ENCODE data around the gene SPNS2. TPM values are rescaled to one million over a fixed set of nuclear protein-coding genes. Genes with fewer than 3 reads are reported as not detected.

SPNS2 gene, protein sequence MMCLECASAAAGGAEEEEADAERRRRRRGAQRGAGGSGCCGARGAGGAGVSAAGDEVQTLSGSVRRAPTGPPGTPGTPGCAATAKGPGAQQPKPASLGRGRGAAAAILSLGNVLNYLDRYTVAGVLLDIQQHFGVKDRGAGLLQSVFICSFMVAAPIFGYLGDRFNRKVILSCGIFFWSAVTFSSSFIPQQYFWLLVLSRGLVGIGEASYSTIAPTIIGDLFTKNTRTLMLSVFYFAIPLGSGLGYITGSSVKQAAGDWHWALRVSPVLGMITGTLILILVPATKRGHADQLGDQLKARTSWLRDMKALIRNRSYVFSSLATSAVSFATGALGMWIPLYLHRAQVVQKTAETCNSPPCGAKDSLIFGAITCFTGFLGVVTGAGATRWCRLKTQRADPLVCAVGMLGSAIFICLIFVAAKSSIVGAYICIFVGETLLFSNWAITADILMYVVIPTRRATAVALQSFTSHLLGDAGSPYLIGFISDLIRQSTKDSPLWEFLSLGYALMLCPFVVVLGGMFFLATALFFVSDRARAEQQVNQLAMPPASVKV
- total RNA-seq, result 10 to 100 TPM in 4 of 8 experiments, 1 to 10 TPM in 4; 2.2 to 25.6 (median 11.6) TPM

GRCh38 chr17:4498461-4499397 is at the start of gene SPNS2:
Gene SPNS2, plus strand, starts transcription at chr17:4498881. Its CDS starts 167 bp downstream, at chr17:4499048.
- 0% methylated on average over 4 of the region's 117 CpGs; no CpG with 5 or more reads in 9 of the 10 experiments for WGBS, 10 experiments
- Histone ChIP-seq H3K4me1 (replicated peaks in 1 of 2) (peaks cover 18 to 28% of the 10 kb centered on the region in 2 donors), H3K4me3 (peak within 1 kb of the TSS; percentile 46 to 62 (median 53)), H3K27ac (peak within 1 kb of the TSS; percentile 72 to 86)
- in situ Hi-C loops (cut with MboI; ENCODE audit: low pct_unique_long_range_greater_than_20kb in 2 of 9, low sequenced_read_pairs in 9 of 9, unreplicated experiment in 9 of 9), result no loop called here
- ATAC-seq (replicated peaks in 6 of 8), result peak; percentile 82 to 95 (median 84)

- Histone ChIP-seq H3K4me1 (replicated peaks in 1 of 2) (no peaks in the 10 kb centered on the region), H3K27ac (no peak overlapping the region), H3K4me3 (no peak overlapping the region)
- WGBS, 10 experiments, result 22 to 90% (median 83%) methylated on average over 1 to 11 of the region's 11 CpGs; no CpG with 5 or more reads in 6 of the 10 experiments
- peak in 2 of 8 experiments; percentile 22 to 54 for ATAC-seq (replicated peaks in 6 of 8)
- in situ Hi-C loops (cut with MboI; ENCODE audit: low pct_unique_long_range_greater_than_20kb in 2 of 9, low sequenced_read_pairs in 9 of 9, unreplicated experiment in 9 of 9), result no loop called here
These were observed 48.9 kb upstream of the SPNS2 start for GRCh38 chr17:4449736-4450135.

- no peak overlapping the region for H3K27ac ChIP-seq
- 33 to 92% (median 75%) methylated on average over 1 to 12 of the region's 14 CpGs; no CpG with 5 or more reads in 3 of the 10 experiments for WGBS, 10 experiments
- no peak for ATAC-seq (replicated peaks in 6 of 8)
- H3K4me3 ChIP-seq, result no peak overlapping the region
- in situ Hi-C loops (cut with MboI; ENCODE audit: low pct_unique_long_range_greater_than_20kb in 2 of 9, low sequenced_read_pairs in 9 of 9, unreplicated experiment in 9 of 9), result no loop called here
- H3K4me1 ChIP-seq (replicated peaks in 1 of 2), result no peaks in the 10 kb centered on the region
These were observed 47.9 kb upstream of the SPNS2 start for GRCh38 chr17:4450710-4451316.

- 60 to 100% (median 90%) methylated on average over 1 to 6 of the region's 9 CpGs; no CpG with 5 or more reads in 2 of the 10 experiments for WGBS, 10 experiments
- Histone ChIP-seq H3K4me1 (replicated peaks in 1 of 2) (no peaks in the 10 kb centered on the region), H3K27ac (no peak overlapping the region), H3K4me3 (no peak overlapping the region)
- in situ Hi-C loops (cut with MboI; ENCODE audit: low pct_unique_long_range_greater_than_20kb in 2 of 9, low sequenced_read_pairs in 9 of 9, unreplicated experiment in 9 of 9), result no loop called here
- no peak for ATAC-seq (replicated peaks in 6 of 8)
These were observed 44.7 kb upstream of the SPNS2 start for GRCh38 chr17:4453812-4454591.

DNA sequence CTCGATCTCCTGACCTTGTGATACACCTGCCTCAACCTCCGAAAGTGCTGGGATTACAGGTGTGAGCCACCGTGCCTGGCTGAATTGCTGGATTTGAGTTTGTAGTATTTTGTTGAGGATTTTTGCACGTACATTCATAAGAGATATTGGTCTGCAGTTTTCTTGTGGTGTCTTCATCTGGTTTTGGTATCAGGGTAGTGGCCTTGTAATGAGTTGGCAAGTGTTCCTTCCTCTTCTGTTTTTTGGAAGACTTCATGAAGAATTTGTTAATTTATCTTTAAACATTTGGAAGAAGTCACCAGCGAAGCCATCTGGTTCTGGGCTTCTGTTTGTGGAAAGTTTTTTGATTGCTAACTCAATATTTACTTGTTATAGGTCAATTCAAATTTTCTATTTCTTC is 38.0 kb upstream of the SPNS2 start:
- WGBS, 10 experiments, result 33 to 92% (median 54%) methylated on average over 1 to 5 of the region's 5 CpGs
- ATAC-seq (replicated peaks in 6 of 8), result no peak
- Histone ChIP-seq H3K4me3 (no peak overlapping the region), H3K27ac (no peak overlapping the region), H3K4me1 (replicated peaks in 1 of 2) (no peaks in the 10 kb centered on the region)
- in situ Hi-C loops (cut with MboI; ENCODE audit: low pct_unique_long_range_greater_than_20kb in 2 of 9, low sequenced_read_pairs in 9 of 9, unreplicated experiment in 9 of 9), result no loop called here

DNA sequence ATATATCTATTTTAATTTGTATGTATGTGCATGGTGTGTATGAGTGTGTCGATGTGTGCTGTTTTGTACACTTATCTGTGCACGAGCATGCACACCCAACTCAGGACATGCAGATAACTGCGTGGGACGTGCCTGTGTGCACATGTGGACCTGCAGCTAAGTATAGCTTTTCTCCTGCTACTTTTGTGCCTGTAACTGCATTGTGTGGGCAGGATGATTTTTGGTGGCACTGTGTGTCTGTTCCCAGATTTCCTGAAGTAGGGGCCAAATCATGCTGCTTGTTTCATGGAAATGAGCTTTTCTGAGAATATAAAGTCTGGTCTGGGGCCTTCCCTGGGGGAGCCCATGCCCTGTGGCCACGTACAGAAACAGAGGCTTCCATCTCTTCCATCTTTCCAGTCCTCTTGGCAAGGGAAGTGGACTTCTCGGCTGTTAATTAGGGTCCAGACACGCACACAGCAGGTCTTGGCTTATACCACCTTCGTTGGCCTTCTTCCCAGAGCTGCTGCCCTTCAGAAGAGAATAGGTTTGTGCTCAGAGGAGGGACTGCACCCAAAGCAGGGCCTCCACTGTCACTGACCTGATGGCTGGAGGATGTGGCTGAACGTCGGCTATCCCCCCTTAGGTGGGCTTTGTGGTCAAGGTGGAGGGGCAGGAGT is 34.7 kb upstream of the SPNS2 start:
- Histone ChIP-seq H3K27ac (no peak overlapping the region), H3K4me3 (no peak overlapping the region), H3K4me1 (replicated peaks in 1 of 2) (peaks cover 6 to 10% of the 10 kb centered on the region in 2 donors)
- in situ Hi-C loops (cut with MboI; ENCODE audit: low pct_unique_long_range_greater_than_20kb in 2 of 9, low sequenced_read_pairs in 9 of 9, unreplicated experiment in 9 of 9), result no loop called here
- 38 to 90% (median 56%) methylated on average over 2 to 9 of the region's 10 CpGs; no CpG with 5 or more reads in 3 of the 10 experiments for WGBS, 10 experiments
- ATAC-seq (replicated peaks in 6 of 8), result no peak

DNA sequence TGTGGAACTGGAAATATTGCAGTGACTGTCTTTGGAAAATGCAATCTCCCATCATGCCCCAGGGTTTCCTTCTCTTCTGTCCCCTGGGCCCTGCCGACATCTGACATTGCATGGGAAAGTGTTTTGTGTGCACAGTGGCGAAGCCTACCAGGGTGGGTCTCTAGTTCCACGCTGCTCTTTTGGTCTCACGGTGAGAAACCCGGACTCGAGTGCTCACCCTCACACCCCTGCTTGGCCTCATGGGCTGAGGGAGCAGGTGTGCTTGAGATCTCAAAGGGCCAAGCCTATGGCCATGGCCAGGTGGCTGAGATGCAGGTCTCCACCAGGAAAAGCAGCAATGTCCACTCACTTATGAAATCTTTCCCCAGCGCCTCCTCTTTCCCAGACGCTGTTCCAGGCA is 32.9 kb upstream of the SPNS2 start:
- Histone ChIP-seq H3K4me1 (replicated peaks in 1 of 2) (peaks cover 6 to 10% of the 10 kb centered on the region in 2 donors), H3K4me3 (no peak overlapping the region), H3K27ac (no peak overlapping the region)
- ATAC-seq (replicated peaks in 6 of 8), result no peak
- in situ Hi-C loops (cut with MboI; ENCODE audit: low pct_unique_long_range_greater_than_20kb in 2 of 9, low sequenced_read_pairs in 9 of 9, unreplicated experiment in 9 of 9), result no loop called here
- 58 to 100% (median 80%) methylated on average over 1 to 5 of the region's 8 CpGs; no CpG with 5 or more reads in 4 of the 10 experiments for WGBS, 10 experiments

- 45 to 100% (median 82%) methylated on average over 1 to 6 of the region's 7 CpGs; no CpG with 5 or more reads in 4 of the 10 experiments for WGBS, 10 experiments
- Histone ChIP-seq H3K27ac (no peak overlapping the region), H3K4me1 (replicated peaks in 1 of 2) (peaks cover 6 to 10% of the 10 kb centered on the region in 2 donors), H3K4me3 (no peak overlapping the region)
- in situ Hi-C loops (cut with MboI; ENCODE audit: low pct_unique_long_range_greater_than_20kb in 2 of 9, low sequenced_read_pairs in 9 of 9, unreplicated experiment in 9 of 9), result no loop called here
- peak in 5 of 8 experiments; percentile 21 to 70 (median 56) for ATAC-seq (replicated peaks in 6 of 8)
These were observed 31.4 kb upstream of the SPNS2 start for GRCh38 chr17:4467287-4467686.

DNA sequence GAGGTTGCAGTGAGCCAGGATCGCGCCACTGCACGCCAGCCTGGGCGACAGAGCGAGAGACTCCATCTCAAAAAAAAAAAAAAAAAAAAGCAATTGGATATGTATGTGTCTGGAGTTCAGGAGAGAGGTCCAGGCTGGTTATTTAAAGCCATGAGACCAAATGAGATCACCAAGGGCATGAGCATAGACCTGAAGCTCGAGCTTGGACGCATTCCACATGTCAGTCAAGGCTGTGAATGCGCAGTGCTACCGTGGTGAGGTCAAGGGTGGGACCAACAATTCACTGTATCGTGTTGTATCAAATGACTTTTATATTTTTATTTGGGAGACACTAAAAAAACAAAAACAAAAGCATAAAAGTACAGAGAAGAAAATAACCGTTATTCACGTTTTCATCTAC is 29.1 kb upstream of the SPNS2 start:
- Histone ChIP-seq H3K4me1 (replicated peaks in 1 of 2) (peaks cover 6 to 10% of the 10 kb centered on the region in 2 donors), H3K4me3 (no peak overlapping the region), H3K27ac (no peak overlapping the region)
- in situ Hi-C loops (cut with MboI; ENCODE audit: low pct_unique_long_range_greater_than_20kb in 2 of 9, low sequenced_read_pairs in 9 of 9, unreplicated experiment in 9 of 9), result no loop called here
- ATAC-seq (replicated peaks in 6 of 8), result peak in 3 of 8 experiments; percentile 52 to 76 (median 74)
- WGBS, 10 experiments, result 50 to 100% (median 64%) methylated on average over 1 to 11 of the region's 12 CpGs

DNA sequence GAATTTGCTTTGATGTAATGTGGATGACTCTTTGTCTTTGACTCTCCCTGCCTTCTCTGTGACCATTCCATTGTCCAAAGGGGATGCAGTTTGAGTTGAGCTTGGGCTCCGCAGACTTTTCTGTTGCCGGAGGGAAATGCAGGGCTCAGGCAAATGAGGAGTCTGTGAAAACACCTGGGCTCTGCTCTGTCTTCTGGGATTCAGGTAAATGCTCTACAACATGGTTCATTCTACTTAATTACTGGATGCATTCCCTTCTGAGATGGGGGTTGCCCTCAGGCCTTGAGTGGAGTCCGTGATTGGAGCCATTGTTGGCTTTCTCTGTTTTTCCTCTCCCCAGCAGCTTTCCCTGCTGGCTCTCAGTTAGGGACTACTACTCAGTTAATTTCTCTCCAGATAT is 26.4 kb upstream of the SPNS2 start:
- Histone ChIP-seq H3K4me3 (no peak overlapping the region), H3K27ac (no peak overlapping the region), H3K4me1 (replicated peaks in 1 of 2) (peaks cover 4 to 14% of the 10 kb centered on the region in 2 donors)
- ATAC-seq (replicated peaks in 6 of 8), result no peak
- in situ Hi-C loops (cut with MboI; ENCODE audit: low pct_unique_long_range_greater_than_20kb in 2 of 9, low sequenced_read_pairs in 9 of 9, unreplicated experiment in 9 of 9), result no loop called here
- 0 to 90% (median 64%) methylated on average over 1 to 3 of the region's 3 CpGs; no CpG with 5 or more reads in 2 of the 10 experiments for WGBS, 10 experiments

DNA sequence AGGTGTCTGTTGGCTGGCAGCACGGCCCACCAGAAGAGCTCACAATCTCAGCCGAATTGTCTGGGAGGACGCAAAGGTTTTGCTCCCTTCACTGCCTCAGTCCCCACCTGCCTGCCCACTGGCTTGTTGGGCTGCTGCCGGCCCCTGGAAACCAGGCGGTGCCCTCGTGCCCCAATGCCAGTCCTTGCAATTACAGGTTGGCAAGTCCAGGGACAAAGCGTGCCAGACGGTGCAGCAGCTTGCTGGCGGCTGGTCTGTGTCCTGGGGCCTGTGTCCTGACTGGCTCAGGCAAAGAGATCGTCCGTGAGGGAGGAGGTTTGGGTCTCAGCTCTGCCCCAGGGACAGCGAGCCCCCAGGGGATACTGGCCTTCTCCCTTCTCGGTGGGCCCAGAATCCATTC is 24.6 kb upstream of the SPNS2 start:
- ATAC-seq (replicated peaks in 6 of 8), result no peak
- in situ Hi-C loops (cut with MboI; ENCODE audit: low pct_unique_long_range_greater_than_20kb in 2 of 9, low sequenced_read_pairs in 9 of 9, unreplicated experiment in 9 of 9), result no loop called here
- H3K27ac ChIP-seq, result no peak overlapping the region
- peaks cover 4 to 10% of the 10 kb centered on the region in 2 donors for H3K4me1 ChIP-seq (replicated peaks in 1 of 2)
- 40 to 100% (median 80%) methylated on average over 1 to 2 of the region's 13 CpGs; no CpG with 5 or more reads in 6 of the 10 experiments for WGBS, 10 experiments
- no peak overlapping the region for H3K4me3 ChIP-seq

Data from motor neuron (in vitro differentiated cells).